HepG2 (cell line): ENCODE measurements around the gene BRI3BP. TPM values are rescaled to one million over a fixed set of nuclear protein-coding genes. Genes with fewer than 3 reads are reported as not detected.

Source experiments
- ATAC-seq: fragments of 200-7000 bp; cut with Tn5 transposase; 3 replicates; pipeline ENCODE4 v1.9.1; 2020; ENCODE audit warnings: mild to moderate bottlenecking, moderate library complexity
- BruUV-seq: library from RNA; stranded (reverse); fragments of 400-500 nt; replicated peaks from 2 replicates; lab custom pipeline; 2021; lab: Mats Ljungman, UMichigan
- CTCF ChIA-PET: fragments of 300-600 bp; formaldehyde crosslinking; extraction: SDS; loops from one replicate; lab custom pipeline; 2021; ENCODE audit warnings: low total read pairs, inconsistent platforms, low intra/inter-chr PET ratio; lab: Yijun Ruan, JAX
- POLR2A ChIA-PET: fragments of 350-600 bp; sonication (Branson Sonifier 250); formaldehyde crosslinking; loops from one replicate; lab custom pipeline; 2020; ENCODE audit warnings: antibody characterized with exemption, inconsistent platforms; lab: Yijun Ruan, JAX
- DNase-seq: peaks from one replicate; pipeline ENCODE4 v3.0.0-alpha.2; 2015; ENCODE audit warnings: low spot score
- FAIRE-seq: peaks from 3 replicates; lab custom pipeline; 2011; peaks lifted over from hg19 to GRCh38; lab: Jason Lieb, UNC
- H2AFZ ChIP-seq: one replicate; pipeline ENCODE4 v1.6.1; 2011; ENCODE audit warnings: low read length, inconsistent platforms
- H3K27ac ChIP-seq: fragments of 300-600 bp; 3 replicates; pipeline ENCODE4 v1.8.0; 2011; ENCODE audit warnings: mixed run types, mild to moderate bottlenecking, mixed read lengths, low read length, inconsistent platforms; ENCODE audit not compliant: insufficient read depth; ENCODE audit errors: extremely low read length
- H3K27me3 ChIP-seq, 2 experiments: fragments of 200-600 bp in 1 of 2; 2 replicates in 1 of 2; 3 replicates in 1 of 2; pipeline versions ENCODE4 v1.6.0 to v1.8.0; 2011; ENCODE audit warnings: low read length in 2 of 2, mild to moderate bottlenecking in 2 of 2, moderate library complexity in 2 of 2, inconsistent platforms in 1 of 2; ENCODE audit not compliant: insufficient read depth in 2 of 2, control insufficient read depth in 1 of 2
- H3K36me3 ChIP-seq, 2 experiments: fragments of 200-600 bp in 1 of 2; replicated peaks in 1 of 2; 2 replicates in 1 of 2; 3 replicates in 1 of 2; pipeline versions ENCODE4 v1.5.1 to v1.8.0; 2011; ENCODE audit warnings: low read length in 2 of 2, inconsistent platforms in 1 of 2; ENCODE audit not compliant: insufficient read depth in 2 of 2, control insufficient read depth in 1 of 2
- H3K4me1 ChIP-seq: 2 replicates; pipeline ENCODE4 v1.5.1; 2012; ENCODE audit warnings: low read length, inconsistent platforms; ENCODE audit not compliant: insufficient read depth
- H3K4me2 ChIP-seq: 2 replicates; pipeline ENCODE4 v1.6.0; 2011; ENCODE audit warnings: low read depth, low read length, inconsistent platforms
- H3K4me3 ChIP-seq, 3 experiments: fragments of 200-600 bp in 1 of 3; sonication (generic), shearing (Covaris generic) in 1 of 3; replicated peaks in 1 of 3; 2 replicates each; pipeline ENCODE4 v1.5.1; 2011 to 2016; ENCODE audit warnings: low read length in 3 of 3, inconsistent platforms in 2 of 3, low read depth in 2 of 3, mild to moderate bottlenecking in 2 of 3, control low read depth in 1 of 3, mixed read lengths in 1 of 3; ENCODE audit not compliant: insufficient read depth in 1 of 3
- H3K79me2 ChIP-seq: one replicate; pipeline ENCODE4 v1.6.1; 2011; ENCODE audit warnings: low read length, inconsistent platforms; ENCODE audit not compliant: insufficient read depth
- H3K9ac ChIP-seq: 2 replicates; pipeline ENCODE4 v1.6.0; 2011; ENCODE audit warnings: mild to moderate bottlenecking, low read depth, low read length, inconsistent platforms; ENCODE audit not compliant: insufficient read depth
- H3K9me3 ChIP-seq: 2 replicates; pipeline ENCODE4 v1.5.1; 2012; ENCODE audit warnings: mild to moderate bottlenecking, low read length
- H4K20me1 ChIP-seq: 2 replicates; pipeline ENCODE4 v1.6.0; 2011; ENCODE audit warnings: inconsistent platforms, mild to moderate bottlenecking, low read length, moderate library complexity; ENCODE audit not compliant: insufficient read depth
- ATF3 ChIP-seq: sonication (generic); formaldehyde crosslinking; IDR thresholded peaks from 2 replicates; pipeline ENCODE4 v1.4.0; 2020; ENCODE audit warnings: missing genetic modification reagents
- CBX5 ChIP-seq: sonication (generic); formaldehyde crosslinking; IDR thresholded peaks from 2 replicates; pipeline ENCODE4 v1.4.0; 2020; ENCODE audit warnings: missing genetic modification reagents, borderline replicate concordance
- DNMT1 ChIP-seq: sonication (generic); formaldehyde crosslinking; IDR thresholded peaks from 2 replicates; pipeline ENCODE4 v1.5.1; 2020; ENCODE audit warnings: mild to moderate bottlenecking, missing genetic modification reagents
- FOXA1 ChIP-seq, 2 experiments: fragments of 450-650 bp in 1 of 2; sonication (generic) in 1 of 2; formaldehyde crosslinking in 1 of 2; IDR thresholded peaks; 2 replicates each; pipeline versions ENCODE4 v1.4.0 to v1.6.1; 2016 to 2020; ENCODE audit warnings: missing genetic modification reagents in 1 of 2
- FOXA3 ChIP-seq: IDR thresholded peaks from 2 replicates; pipeline ENCODE4 v1.6.1; 2016; ENCODE audit warnings: missing genetic modification reagents, missing compliant biosample characterization
- ONECUT2 ChIP-seq: sonication (generic); formaldehyde crosslinking; IDR thresholded peaks from 2 replicates; pipeline ENCODE4 v1.4.0; 2020; ENCODE audit warnings: missing genetic modification reagents
- SMC3 ChIP-seq: IDR thresholded peaks from 2 replicates; pipeline ENCODE4 v1.6.1; 2011; ENCODE audit warnings: low read length, improper control_type of control experiment
- TEF ChIP-seq: sonication (generic); formaldehyde crosslinking; IDR thresholded peaks from 2 replicates; pipeline ENCODE4 v1.5.0; 2020; ENCODE audit warnings: missing genetic modification reagents
- THAP7 ChIP-seq: sonication (generic); formaldehyde crosslinking; IDR thresholded peaks from 2 replicates; pipeline ENCODE4 v1.8.1; 2023; ENCODE audit warnings: mild to moderate bottlenecking, missing genetic modification reagents
- ZBTB42 ChIP-seq: sonication (generic); formaldehyde crosslinking; IDR thresholded peaks from 2 replicates; pipeline ENCODE4 v1.5.0; 2020; ENCODE audit warnings: mild to moderate bottlenecking, missing genetic modification reagents
- ZHX1 ChIP-seq: sonication (generic); formaldehyde crosslinking; IDR thresholded peaks from 2 replicates; pipeline ENCODE4 v1.8.1; 2022; ENCODE audit warnings: low read depth, mild to moderate bottlenecking, missing genetic modification reagents
- ZNF207 ChIP-seq: fragments of 450-650 bp; IDR thresholded peaks from 2 replicates; pipeline ENCODE4 v1.6.1; 2016; ENCODE audit warnings: antibody characterized with exemption, borderline replicate concordance
- ZNF414 ChIP-seq: sonication (generic); formaldehyde crosslinking; IDR thresholded peaks from 2 replicates; pipeline ENCODE4 v1.5.0; 2020; ENCODE audit warnings: missing genetic modification reagents
- ZNF562 ChIP-seq: sonication (generic); formaldehyde crosslinking; IDR thresholded peaks from 2 replicates; pipeline ENCODE4 v1.8.0; 2022; ENCODE audit warnings: missing genetic modification reagents, borderline replicate concordance
- WGBS: methylation state at CpG from one replicate; pipeline ENCODE4 v1.1.6; 2017; ENCODE audit warnings: low lambda C conversion rate; 5-methylcytosine and 5-hydroxymethylcytosine counted together
- in situ Hi-C: cut with HindIII; loops from 2 replicates; pipeline ENCODE4 v1.10.0; 2017; ENCODE audit warnings: low pct_unique_long_range_greater_than_20kb; ENCODE audit not compliant: extremely low pct_ligation_motif_present
- intact Hi-C: fragments of 100-400 bp; cut with micrococcal nuclease; formaldehyde crosslinking; loops from one replicate; pipeline ENCODE4 v1.10.0; 2022; ENCODE audit not compliant: unreplicated experiment
- polyA plus RNA-seq, 8 experiments: library from polyadenylated mRNA; depleted of rRNA in 3 of 8; stranded (reverse) in 7 of 8; unstranded in 1 of 8; fragments of >200 nt; fragmentation: Illumina TruSeq in 4 of 8; extraction: Trizol in 4 of 8; gene quantifications; 2 replicates each; pipeline versions ENCODE4 v1.2.1 to v1.2.3, GENCODE V29; 2011 to 2016; ENCODE audit warnings: low read depth in 4 of 8, missing spikeins in 1 of 8, mixed read lengths in 1 of 8; ENCODE audit not compliant: insufficient read depth in 1 of 8
- total RNA-seq, 5 experiments: library from RNA; depleted of rRNA; stranded (reverse); fragments of >200 nt; fragmentation: Illumina TruSeq; extraction: Trizol; gene quantifications; 2 replicates each; pipeline ENCODE4 v1.2.3, GENCODE V29; 2016; ENCODE audit warnings: low read depth in 1 of 5

Gene BRI3BP
- total and polyA plus RNA-seq, 2 of the 13 experiments (the other 11 are each of a cell fraction or from before 2014, with no cell fraction given): 7.5 to 21.1 TPM

GRCh38 chr12:125079648-125080645 is 86.5 kb downstream of the BRI3BP start:
- in situ Hi-C loops: no loop called here
- intact Hi-C loops: no loop called here
- peaks cover 20 to 41% of the 10 kb centered on the region in 2 experiments for H3K36me3 ChIP-seq
- no peaks in the 10 kb centered on the region for H3K79me2 ChIP-seq
- no peak overlapping the region for H3K4me2 ChIP-seq
- H3K9ac ChIP-seq: no peak overlapping the region
- ATAC-seq: no peak
- H4K20me1 ChIP-seq: no peaks in the 10 kb centered on the region
- no peaks in the 10 kb centered on the region for H3K4me1 ChIP-seq
- BruUV-seq: no TSS peak
- no peak for TF ChIP-seq ZNF562 (CRISPR knock-in tag)
- TF ChIP-seq ZNF207: no peak
- no peak for TF ChIP-seq DNMT1 (CRISPR knock-in tag)
- TF ChIP-seq ZBTB42: no peak
- TF ChIP-seq SMC3: no peak
- no peak for TF ChIP-seq FOXA3 (CRISPR knock-in tag)
- no peak for TF ChIP-seq CBX5 (CRISPR knock-in tag)
- TF ChIP-seq ONECUT2 (CRISPR knock-in tag): no peak
- TF ChIP-seq ZHX1 (CRISPR knock-in tag): no peak
- no peak for TF ChIP-seq THAP7 (CRISPR knock-in tag)
- no peak for TF ChIP-seq ATF3
- no peak for TF ChIP-seq ZNF414 (CRISPR knock-in tag)
- TF ChIP-seq TEF (CRISPR knock-in tag): no peak
- no peak for TF ChIP-seq FOXA1 (IDR thresholded peaks at IDR 0.05)
- no peak for TF ChIP-seq FOXA1 (CRISPR knock-in tag; IDR thresholded peaks at IDR 0.05)
- no peak overlapping the region for H2AFZ ChIP-seq
- POLR2A ChIA-PET: interaction anchor here (1.4 kb wide), 1 partner anchor 14 kb away, joined by 5 read pairs; no protein-coding TSS in a partner anchor
- no peak for DNase-seq
- FAIRE-seq: no peak
- no peaks in the 10 kb centered on the region for H3K9me3 ChIP-seq
- no peak overlapping the region for H3K27ac ChIP-seq
- 91% methylated on average over 15 of the region's 15 CpGs for WGBS
- CTCF ChIA-PET: no interaction called here
- no peak overlapping the region for H3K4me3 ChIP-seq
- H3K27me3 ChIP-seq: no peaks in the 10 kb centered on the region
